ENCODE measurements around the gene TRIM50.

The TRIM50 gene

DNA sequence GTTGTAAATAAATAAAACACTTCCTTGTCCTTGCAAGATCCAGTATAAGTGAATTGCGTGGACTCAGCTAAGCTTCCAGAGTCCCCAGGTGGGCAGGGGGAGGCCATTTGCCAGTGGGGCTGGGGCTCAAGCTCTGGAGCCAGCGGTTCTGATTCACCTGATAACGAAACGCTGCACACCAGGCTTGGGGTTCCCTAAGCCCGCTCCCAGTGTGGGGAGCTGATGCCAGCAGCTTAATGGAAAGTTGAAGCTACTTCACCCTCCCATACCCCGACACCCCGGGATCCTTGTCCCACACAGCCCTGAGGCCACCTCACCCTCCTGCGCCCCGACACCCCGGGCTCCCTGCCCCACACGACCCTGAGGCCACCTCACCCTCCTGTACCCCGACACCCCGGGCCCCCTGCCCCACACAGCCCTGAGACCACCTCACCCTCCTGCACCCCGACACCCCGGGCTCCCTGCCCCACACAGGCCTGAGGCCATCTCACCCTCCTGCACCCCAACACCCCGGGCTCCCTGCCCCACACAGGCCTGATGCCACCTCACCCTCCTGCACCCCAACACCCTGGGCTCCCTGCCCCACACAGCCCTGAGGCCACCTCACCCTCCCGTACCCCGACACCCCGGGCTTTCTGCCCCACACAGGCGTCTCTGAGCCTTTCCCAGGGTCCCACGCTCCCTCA, 30.9 kb upstream of the TRIM50 start:
- no peak for DNase-seq (ENCODE audit: extremely low spot score)
- ChIA-PET CTCF (no interaction called here), POLR2A (no interaction called here)
- TF ChIP-seq SUZ12 (IDR thresholded peaks at IDR 0.05) (no peak), BHLHE40 (IDR thresholded peaks at IDR 0.05; ENCODE audit: borderline replicate concordance) (no peak), FOXM1 (IDR thresholded peaks at IDR 0.05; ENCODE audit: borderline replicate concordance) (no peak), ZNF384 (IDR thresholded peaks at IDR 0.05) (no peak), FOXK2 (IDR thresholded peaks at IDR 0.05) (no peak), L3MBTL2 (conservative IDR thresholded peaks at IDR 0.05) (no peak), ELF4 (IDR thresholded peaks at IDR 0.05) (no peak), CTBP1 (IDR thresholded peaks at IDR 0.05; ENCODE audit: borderline replicate concordance) (no peak), ARNT (IDR thresholded peaks at IDR 0.05) (no peak), SP1 (IDR thresholded peaks at IDR 0.05) (no peak), FOXA1 (IDR thresholded peaks at IDR 0.05) (no peak), TARDBP (IDR thresholded peaks at IDR 0.05) (no peak), HDGF (IDR thresholded peaks at IDR 0.05; ENCODE audit: borderline replicate concordance) (no peak), NFRKB (IDR thresholded peaks at IDR 0.05) (no peak), LEF1 (IDR thresholded peaks at IDR 0.05; ENCODE audit: borderline replicate concordance) (no peak)
- TF ChIP-seq, protein P1, sequence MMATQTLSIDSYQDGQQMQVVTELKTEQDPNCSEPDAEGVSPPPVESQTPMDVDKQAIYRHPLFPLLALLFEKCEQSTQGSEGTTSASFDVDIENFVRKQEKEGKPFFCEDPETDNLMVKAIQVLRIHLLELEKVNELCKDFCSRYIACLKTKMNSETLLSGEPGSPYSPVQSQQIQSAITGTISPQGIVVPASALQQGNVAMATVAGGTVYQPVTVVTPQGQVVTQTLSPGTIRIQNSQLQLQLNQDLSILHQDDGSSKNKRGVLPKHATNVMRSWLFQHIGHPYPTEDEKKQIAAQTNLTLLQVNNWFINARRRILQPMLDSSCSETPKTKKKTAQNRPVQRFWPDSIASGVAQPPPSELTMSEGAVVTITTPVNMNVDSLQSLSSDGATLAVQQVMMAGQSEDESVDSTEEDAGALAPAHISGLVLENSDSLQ (IDR thresholded peaks at IDR 0.05), result no peak

DNA sequence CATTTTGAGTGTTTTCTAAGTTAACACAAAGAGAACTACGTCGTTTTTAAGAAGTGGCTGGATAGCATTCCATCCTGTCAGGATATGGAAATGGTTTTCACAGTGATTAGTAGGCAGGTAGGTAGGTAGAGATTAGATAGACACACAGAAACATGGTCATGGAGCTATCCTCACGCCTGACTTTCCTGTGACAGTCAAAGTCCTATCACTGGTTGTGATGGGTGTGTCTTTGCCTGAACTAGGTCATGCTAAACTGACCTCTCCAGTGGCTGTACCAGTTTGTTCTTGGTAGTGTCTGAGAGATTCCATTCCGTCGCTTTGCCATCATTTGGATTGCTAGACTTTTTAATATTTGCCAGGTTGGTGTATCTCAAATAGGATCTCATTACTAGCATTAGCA, 28.3 kb upstream of the TRIM50 start:
- CTCF ChIA-PET, result no interaction called here
- no peak for DNase-seq (ENCODE audit: extremely low spot score)
- TF ChIP-seq HDGF (IDR thresholded peaks at IDR 0.05; ENCODE audit: borderline replicate concordance), result no peak
- TF ChIP-seq, protein P1 (IDR thresholded peaks at IDR 0.05), result no peak
- TF ChIP-seq SP1 (IDR thresholded peaks at IDR 0.05), result no peak
- TF ChIP-seq FOXA1 (IDR thresholded peaks at IDR 0.05), result no peak
- no peak for TF ChIP-seq ARNT (IDR thresholded peaks at IDR 0.05)
- TF ChIP-seq LEF1 (IDR thresholded peaks at IDR 0.05; ENCODE audit: borderline replicate concordance), result no peak
- no peak for TF ChIP-seq NFRKB (IDR thresholded peaks at IDR 0.05)
- TF ChIP-seq TARDBP (IDR thresholded peaks at IDR 0.05), result no peak
- no peak for TF ChIP-seq FOXK2 (IDR thresholded peaks at IDR 0.05)
- no peak for TF ChIP-seq ZNF384 (IDR thresholded peaks at IDR 0.05)
- no peak for TF ChIP-seq ELF4 (IDR thresholded peaks at IDR 0.05)
- no peak for TF ChIP-seq FOXM1 (IDR thresholded peaks at IDR 0.05; ENCODE audit: borderline replicate concordance)
- TF ChIP-seq SUZ12 (IDR thresholded peaks at IDR 0.05), result no peak
- POLR2A ChIA-PET, result no interaction called here

DNA sequence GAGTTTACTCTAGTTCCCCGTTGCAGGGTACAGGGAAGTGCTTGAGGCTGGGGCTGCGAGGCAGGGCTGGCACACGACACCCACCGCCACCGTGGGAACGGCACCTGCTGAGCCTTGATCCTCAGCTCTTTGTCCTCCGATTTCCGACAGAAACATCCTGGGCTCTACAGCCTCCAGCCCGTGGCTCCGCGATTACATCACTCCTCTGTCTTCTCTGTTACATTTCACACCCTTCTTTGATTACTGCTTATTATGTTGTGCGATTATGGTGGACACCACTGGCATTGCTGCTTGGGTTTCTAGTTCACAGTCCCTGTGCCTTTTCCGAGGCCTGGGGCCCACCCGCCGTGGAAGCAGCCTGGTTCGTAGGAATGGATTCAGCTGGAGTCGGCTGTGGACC, 26.9 kb upstream of the TRIM50 start:
- TF ChIP-seq BHLHE40 (IDR thresholded peaks at IDR 0.05; ENCODE audit: borderline replicate concordance) (no peak), CTBP1 (IDR thresholded peaks at IDR 0.05; ENCODE audit: borderline replicate concordance) (no peak), L3MBTL2 (conservative IDR thresholded peaks at IDR 0.05) (no peak), ELF4 (IDR thresholded peaks at IDR 0.05) (no peak), ARNT (IDR thresholded peaks at IDR 0.05) (no peak), HDGF (IDR thresholded peaks at IDR 0.05; ENCODE audit: borderline replicate concordance) (no peak), TARDBP (IDR thresholded peaks at IDR 0.05) (no peak), SUZ12 (IDR thresholded peaks at IDR 0.05) (no peak), FOXA1 (IDR thresholded peaks at IDR 0.05) (no peak), FOXK2 (IDR thresholded peaks at IDR 0.05) (no peak)
- TF ChIP-seq, protein P1 (IDR thresholded peaks at IDR 0.05), result no peak
- ChIA-PET POLR2A (no interaction called here), CTCF (interaction anchor here (0.6 kb wide), 1 partner anchor 35 kb away, joined by 3 read pairs; no protein-coding TSS in a partner anchor)
- no peak for DNase-seq (ENCODE audit: extremely low spot score)

DNA sequence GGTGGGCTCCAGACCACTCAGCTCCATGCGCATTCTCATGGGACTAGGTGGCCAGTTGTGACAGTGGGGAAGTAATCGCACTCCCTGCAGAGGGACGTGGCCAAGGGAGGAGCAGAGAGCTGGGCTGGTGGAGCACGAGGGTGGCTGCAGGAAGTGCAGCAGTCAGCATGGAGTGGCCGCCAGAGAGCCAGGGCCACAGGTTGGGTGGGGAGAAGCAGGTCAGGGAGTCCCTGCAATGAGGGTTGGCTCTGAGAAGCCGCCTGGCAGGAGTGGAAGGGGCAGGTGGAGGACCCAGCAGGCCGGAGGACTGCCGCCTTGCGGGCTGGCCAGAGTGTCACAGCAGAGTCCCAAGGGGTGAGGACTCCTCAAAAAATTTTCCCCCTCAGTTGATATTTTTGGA, 26.3 kb upstream of the TRIM50 start:
- ChIA-PET POLR2A (no interaction called here), CTCF (interaction anchor here (0.6 kb wide), 1 partner anchor 35 kb away, joined by 3 read pairs; no protein-coding TSS in a partner anchor)
- TF ChIP-seq FOXA1 (IDR thresholded peaks at IDR 0.05) (no peak), ZNF384 (IDR thresholded peaks at IDR 0.05) (no peak), ELF4 (IDR thresholded peaks at IDR 0.05) (no peak), BHLHE40 (IDR thresholded peaks at IDR 0.05; ENCODE audit: borderline replicate concordance) (no peak), ARNT (IDR thresholded peaks at IDR 0.05) (no peak), TARDBP (IDR thresholded peaks at IDR 0.05) (no peak), LEF1 (IDR thresholded peaks at IDR 0.05; ENCODE audit: borderline replicate concordance) (no peak), CTBP1 (IDR thresholded peaks at IDR 0.05; ENCODE audit: borderline replicate concordance) (no peak)
- DNase-seq (ENCODE audit: extremely low spot score), result no peak

DNA sequence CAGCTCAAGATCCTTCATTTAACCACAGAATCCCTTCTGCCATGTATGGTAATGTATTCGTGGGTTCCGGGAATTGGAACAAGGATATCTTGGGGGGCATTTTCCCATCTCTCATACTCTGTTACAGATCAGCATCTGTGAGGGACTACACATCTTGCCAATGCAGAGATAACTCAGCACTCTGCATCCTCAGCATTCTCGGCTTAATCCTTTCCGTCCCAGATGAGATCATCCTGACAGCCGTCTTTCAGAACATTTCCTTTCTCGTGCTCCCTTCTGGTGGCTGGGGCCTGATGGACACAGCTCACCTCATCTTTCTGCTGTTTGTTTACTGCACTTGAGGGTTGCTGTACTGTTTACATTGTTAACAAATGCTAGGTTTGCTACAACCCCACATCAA, 25.4 kb upstream of the TRIM50 start:
- ChIA-PET POLR2A (no interaction called here), CTCF (no interaction called here)
- TF ChIP-seq ARNT (IDR thresholded peaks at IDR 0.05) (no peak), CTBP1 (IDR thresholded peaks at IDR 0.05; ENCODE audit: borderline replicate concordance) (no peak), LEF1 (IDR thresholded peaks at IDR 0.05; ENCODE audit: borderline replicate concordance) (no peak), L3MBTL2 (conservative IDR thresholded peaks at IDR 0.05) (no peak), FOXK2 (IDR thresholded peaks at IDR 0.05) (no peak), SP1 (IDR thresholded peaks at IDR 0.05) (no peak), FOXM1 (IDR thresholded peaks at IDR 0.05; ENCODE audit: borderline replicate concordance) (no peak), NFRKB (IDR thresholded peaks at IDR 0.05) (no peak), FOXA1 (IDR thresholded peaks at IDR 0.05) (no peak), BHLHE40 (IDR thresholded peaks at IDR 0.05; ENCODE audit: borderline replicate concordance) (no peak), SUZ12 (IDR thresholded peaks at IDR 0.05) (no peak), ELF4 (IDR thresholded peaks at IDR 0.05) (no peak), ZNF384 (IDR thresholded peaks at IDR 0.05) (no peak), TARDBP (IDR thresholded peaks at IDR 0.05) (no peak), HDGF (IDR thresholded peaks at IDR 0.05; ENCODE audit: borderline replicate concordance) (no peak)
- TF ChIP-seq, protein P1 (IDR thresholded peaks at IDR 0.05), result no peak
- no peak for DNase-seq (ENCODE audit: extremely low spot score)
